AG09309 (cell line): Measurements from ENCODE around the gene SLC24A3.

Experiments used
- DNase-seq: peaks from one replicate; pipeline ENCODE4 v3.0.0-alpha.2; 2010; ENCODE audit warnings: low read depth
- H3K4me3 ChIP-seq: 2 replicates; pipeline ENCODE4 v1.5.1; 2011; ENCODE audit warnings: mild to moderate bottlenecking, low read depth, low read length, moderate library complexity; ENCODE audit not compliant: control insufficient read depth
- CTCF ChIP-seq: IDR thresholded peaks from 2 replicates; pipeline ENCODE4 v1.5.1; 2011; ENCODE audit warnings: mild to moderate bottlenecking, low read depth, low read length, inconsistent platforms; ENCODE audit not compliant: insufficient read depth, control insufficient read depth; ENCODE audit errors: missing control alignments

Gene SLC24A3

GRCh38 chr20:19506021-19506420 lies 293.6 kb downstream of the SLC24A3 start:
- TF ChIP-seq CTCF: no peak
- no peak overlapping the region for H3K4me3 ChIP-seq
- peak; percentile 28 for DNase-seq

- no peak overlapping the region for H3K4me3 ChIP-seq
- no peak for TF ChIP-seq CTCF
- no peak for DNase-seq
Measured at GRCh38 chr20:19508449-19508848, 296.0 kb downstream of the SLC24A3 start.

- no peak overlapping the region for H3K4me3 ChIP-seq
- TF ChIP-seq CTCF: no peak
Measured at GRCh38 chr20:19510611-19511010, 298.2 kb downstream of the SLC24A3 start.

GRCh38 chr20:19511931-19512330 lies 299.5 kb downstream of the SLC24A3 start:
- TF ChIP-seq CTCF: no peak
- no peak overlapping the region for H3K4me3 ChIP-seq
- no peak for DNase-seq

More at GRCh38 chr20:19510611-19511010, 298.2 kb downstream of the SLC24A3 start:
- no peak for DNase-seq

- no peak for TF ChIP-seq CTCF
- H3K4me3 ChIP-seq: no peak overlapping the region
- DNase-seq: no peak
Measured at GRCh38 chr20:19512886-19513677, 300.6 kb downstream of the SLC24A3 start.

- DNase-seq: no peak
- no peak overlapping the region for H3K4me3 ChIP-seq
- TF ChIP-seq CTCF: no peak
Measured at GRCh38 chr20:19515074-19515473, 302.6 kb downstream of the SLC24A3 start.
